Panc1 (cell line): ENCODE data around the gene DENND4B. TPM values are rescaled to one million over a fixed set of nuclear protein-coding genes. Genes with fewer than 3 reads are reported as not detected.

Source experiments
- ATAC-seq: fragments of 200-7000 bp; cut with Tn5 transposase; 2 replicates; pipeline ENCODE4 v1.9.1; 2020; ENCODE audit warnings: mild to moderate bottlenecking, moderate library complexity
- BruUV-seq: library from RNA; stranded (reverse); fragments of 400-500 nt; replicated peaks from 2 replicates; lab custom pipeline; 2021; lab: Mats Ljungman, UMichigan
- CTCF ChIA-PET: fragments of 300-600 bp; sonication (Branson Sonifier 250); formaldehyde crosslinking; loops from one replicate; lab custom pipeline; 2022; ENCODE audit warnings: antibody characterized with exemption; lab: Charles Lee
- POLR2A ChIA-PET: fragments of 300-600 bp; sonication (Branson Sonifier 250); formaldehyde crosslinking; loops from one replicate; lab custom pipeline; 2022; ENCODE audit warnings: antibody characterized with exemption; lab: Charles Lee
- DNase-seq: peaks from one replicate; pipeline ENCODE4 v3.0.0-alpha.2; 2010; ENCODE audit warnings: low read depth, low spot score
- H3K27ac ChIP-seq: 2 replicates; pipeline ENCODE4 v1.5.1; 2011; ENCODE audit warnings: mild to moderate bottlenecking, low read length, inconsistent platforms
- H3K27me3 ChIP-seq: fragments of 200-500 bp; sonication (Bioruptor generic); 2 replicates; pipeline ENCODE4 v1.6.0; 2014; ENCODE audit warnings: low read length, inconsistent platforms; ENCODE audit not compliant: control insufficient read depth, insufficient read depth
- H3K36me3 ChIP-seq: fragments of 200-500 bp; sonication (Bioruptor generic); 2 replicates; pipeline ENCODE4 v1.5.1; 2014; ENCODE audit warnings: inconsistent platforms, mild to moderate bottlenecking, low read length, moderate library complexity; ENCODE audit not compliant: control insufficient read depth, insufficient read depth
- H3K4me1 ChIP-seq: 2 replicates; pipeline ENCODE4 v1.5.1; 2011; ENCODE audit warnings: inconsistent platforms, mild to moderate bottlenecking, low read length, moderate library complexity; ENCODE audit not compliant: control insufficient read depth, insufficient read depth
- H3K4me3 ChIP-seq, 2 experiments: 2 replicates each; pipeline ENCODE4 v1.5.1; 2011 to 2012; ENCODE audit warnings: low read depth in 2 of 2, low read length in 2 of 2, mild to moderate bottlenecking in 2 of 2, inconsistent platforms in 1 of 2, moderate library complexity in 1 of 2
- H3K9me3 ChIP-seq: fragments of 200-500 bp; sonication (Bioruptor generic); 2 replicates; pipeline ENCODE4 v1.5.1; 2014; ENCODE audit warnings: low read depth, mild to moderate bottlenecking, inconsistent platforms, low read length, moderate library complexity; ENCODE audit not compliant: control insufficient read depth, insufficient read depth
- POLR2AphosphoS5 ChIP-seq: IDR thresholded peaks from 2 replicates; pipeline ENCODE4 v1.6.1; 2012; ENCODE audit warnings: mild to moderate bottlenecking, low read depth, low read length, moderate library complexity
- SIN3A ChIP-seq: IDR thresholded peaks from 2 replicates; pipeline ENCODE4 v1.6.1; 2012; ENCODE audit warnings: low read depth, mild to moderate bottlenecking, low read length, moderate library complexity, borderline replicate concordance; ENCODE audit not compliant: insufficient read depth
- TCF7L2 ChIP-seq: IDR thresholded peaks from 2 replicates; pipeline ENCODE4 v1.6.1; 2011; ENCODE audit warnings: mild to moderate bottlenecking, low read depth, low read length, inconsistent platforms
- in situ Hi-C: cut with HindIII; loops from 2 replicates; pipeline ENCODE4 v1.10.0; 2016; ENCODE audit warnings: low sequenced_read_pairs, low pct_unique_long_range_greater_than_20kb
- intact Hi-C: fragments of 100-400 bp; cut with micrococcal nuclease; formaldehyde crosslinking; loops from one replicate; pipeline ENCODE4 v1.10.0; 2022; ENCODE audit not compliant: unreplicated experiment
- total RNA-seq: library from RNA; stranded (reverse); gene quantifications from one replicate; pipeline ENCODE4 v1.2.1, GENCODE V29; 2021; ENCODE audit not compliant: unreplicated experiment
- TF ChIP-seq, protein P1 (sequence below): fragments of 450-650 bp; IDR thresholded peaks from 2 replicates; pipeline ENCODE4 v1.5.1; 2017; ENCODE audit warnings: mild to moderate bottlenecking
- TF ChIP-seq, protein P2 (sequence below), 2 experiments: IDR thresholded peaks; 2 replicates each; pipeline ENCODE4 v1.6.1; 2011 to 2012; ENCODE audit warnings: low read depth in 2 of 2, control low read depth in 1 of 2, low read length in 1 of 2, mild to moderate bottlenecking in 1 of 2, moderate library complexity in 1 of 2; ENCODE audit not compliant: insufficient read depth in 1 of 2

DENND4B gene
- total RNA-seq, 1 experiment from 2014 or later, result 56.2 TPM

DNA sequence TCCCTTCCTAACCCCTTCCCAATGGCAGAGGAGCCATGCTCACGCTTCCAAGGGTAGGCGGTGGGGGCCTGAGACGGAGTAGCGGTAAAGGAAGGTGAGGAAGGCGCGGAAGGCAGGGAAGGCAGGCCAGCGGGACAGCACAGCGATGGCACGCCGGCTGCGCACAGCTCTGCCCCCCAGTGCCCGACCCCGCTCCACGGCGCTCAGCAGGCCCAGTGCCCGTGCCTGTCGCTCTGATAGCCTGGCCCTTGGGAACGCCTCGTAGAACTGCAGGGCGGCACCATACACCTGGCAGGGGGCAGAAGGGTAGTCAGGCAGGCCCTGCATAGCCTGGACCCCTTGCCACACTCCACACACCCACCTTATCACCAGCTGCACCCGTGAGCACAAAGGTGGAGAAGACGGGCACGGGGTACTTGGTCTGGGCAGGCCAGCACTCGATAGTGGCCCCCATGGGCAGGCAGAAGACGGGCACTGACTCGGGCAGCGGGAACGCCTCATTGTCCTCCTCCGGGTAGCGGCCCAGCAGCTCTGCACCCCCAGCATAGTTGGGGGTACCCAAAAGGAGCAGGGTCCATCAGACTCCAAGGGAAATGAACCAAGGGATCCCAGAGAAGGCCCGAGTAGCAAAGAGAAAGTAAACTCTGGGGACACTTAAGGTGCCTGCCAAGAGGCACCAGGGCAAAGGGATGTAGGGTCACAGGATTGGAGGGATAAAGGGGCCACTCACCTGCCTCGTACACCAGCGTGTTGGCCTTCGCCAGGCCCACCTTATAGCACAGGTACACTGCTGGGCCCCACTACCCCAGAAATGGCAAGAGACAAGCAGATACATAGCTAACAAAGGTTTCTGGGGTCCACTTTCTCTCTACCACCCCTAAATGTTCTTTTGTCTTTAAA lies 4.4 kb downstream of the DENND4B start:
- ATAC-seq (no peak), DNase-seq (no peak)
- ChIA-PET POLR2A (no interaction called here), CTCF (no interaction called here)
- H3K4me1 ChIP-seq, result peaks cover 12% of the 10 kb centered on the region
- H3K36me3 ChIP-seq, result 0 out of 2 replicates have a peak, but pooled peaks cover 2% of the 10 kb centered on the region
- in situ Hi-C loops, result no loop called here
- no peaks in the 10 kb centered on the region for H3K9me3 ChIP-seq
- H3K27me3 ChIP-seq, result no peaks in the 10 kb centered on the region
- H3K27ac ChIP-seq, result no peak overlapping the region
- TF ChIP-seq SIN3A (no peak), POLR2AphosphoS5 (0 out of 2 replicates have a peak, but pooled peaks have one; percentile 21), TCF7L2 (no peak)
- TF ChIP-seq, protein P1, sequence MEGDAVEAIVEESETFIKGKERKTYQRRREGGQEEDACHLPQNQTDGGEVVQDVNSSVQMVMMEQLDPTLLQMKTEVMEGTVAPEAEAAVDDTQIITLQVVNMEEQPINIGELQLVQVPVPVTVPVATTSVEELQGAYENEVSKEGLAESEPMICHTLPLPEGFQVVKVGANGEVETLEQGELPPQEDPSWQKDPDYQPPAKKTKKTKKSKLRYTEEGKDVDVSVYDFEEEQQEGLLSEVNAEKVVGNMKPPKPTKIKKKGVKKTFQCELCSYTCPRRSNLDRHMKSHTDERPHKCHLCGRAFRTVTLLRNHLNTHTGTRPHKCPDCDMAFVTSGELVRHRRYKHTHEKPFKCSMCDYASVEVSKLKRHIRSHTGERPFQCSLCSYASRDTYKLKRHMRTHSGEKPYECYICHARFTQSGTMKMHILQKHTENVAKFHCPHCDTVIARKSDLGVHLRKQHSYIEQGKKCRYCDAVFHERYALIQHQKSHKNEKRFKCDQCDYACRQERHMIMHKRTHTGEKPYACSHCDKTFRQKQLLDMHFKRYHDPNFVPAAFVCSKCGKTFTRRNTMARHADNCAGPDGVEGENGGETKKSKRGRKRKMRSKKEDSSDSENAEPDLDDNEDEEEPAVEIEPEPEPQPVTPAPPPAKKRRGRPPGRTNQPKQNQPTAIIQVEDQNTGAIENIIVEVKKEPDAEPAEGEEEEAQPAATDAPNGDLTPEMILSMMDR, result no peak
- TF ChIP-seq, protein P2, sequence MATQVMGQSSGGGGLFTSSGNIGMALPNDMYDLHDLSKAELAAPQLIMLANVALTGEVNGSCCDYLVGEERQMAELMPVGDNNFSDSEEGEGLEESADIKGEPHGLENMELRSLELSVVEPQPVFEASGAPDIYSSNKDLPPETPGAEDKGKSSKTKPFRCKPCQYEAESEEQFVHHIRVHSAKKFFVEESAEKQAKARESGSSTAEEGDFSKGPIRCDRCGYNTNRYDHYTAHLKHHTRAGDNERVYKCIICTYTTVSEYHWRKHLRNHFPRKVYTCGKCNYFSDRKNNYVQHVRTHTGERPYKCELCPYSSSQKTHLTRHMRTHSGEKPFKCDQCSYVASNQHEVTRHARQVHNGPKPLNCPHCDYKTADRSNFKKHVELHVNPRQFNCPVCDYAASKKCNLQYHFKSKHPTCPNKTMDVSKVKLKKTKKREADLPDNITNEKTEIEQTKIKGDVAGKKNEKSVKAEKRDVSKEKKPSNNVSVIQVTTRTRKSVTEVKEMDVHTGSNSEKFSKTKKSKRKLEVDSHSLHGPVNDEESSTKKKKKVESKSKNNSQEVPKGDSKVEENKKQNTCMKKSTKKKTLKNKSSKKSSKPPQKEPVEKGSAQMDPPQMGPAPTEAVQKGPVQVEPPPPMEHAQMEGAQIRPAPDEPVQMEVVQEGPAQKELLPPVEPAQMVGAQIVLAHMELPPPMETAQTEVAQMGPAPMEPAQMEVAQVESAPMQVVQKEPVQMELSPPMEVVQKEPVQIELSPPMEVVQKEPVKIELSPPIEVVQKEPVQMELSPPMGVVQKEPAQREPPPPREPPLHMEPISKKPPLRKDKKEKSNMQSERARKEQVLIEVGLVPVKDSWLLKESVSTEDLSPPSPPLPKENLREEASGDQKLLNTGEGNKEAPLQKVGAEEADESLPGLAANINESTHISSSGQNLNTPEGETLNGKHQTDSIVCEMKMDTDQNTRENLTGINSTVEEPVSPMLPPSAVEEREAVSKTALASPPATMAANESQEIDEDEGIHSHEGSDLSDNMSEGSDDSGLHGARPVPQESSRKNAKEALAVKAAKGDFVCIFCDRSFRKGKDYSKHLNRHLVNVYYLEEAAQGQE (IDR thresholded peaks at IDR 0.05; ENCODE audit: insufficient read depth in 1 of 2, low read depth in 2 of 2, low read length in 1 of 2), result no peak
- no TSS peak for BruUV-seq
- intact Hi-C loops, result no loop called here
- no peak overlapping the region for H3K4me3 ChIP-seq

DNA sequence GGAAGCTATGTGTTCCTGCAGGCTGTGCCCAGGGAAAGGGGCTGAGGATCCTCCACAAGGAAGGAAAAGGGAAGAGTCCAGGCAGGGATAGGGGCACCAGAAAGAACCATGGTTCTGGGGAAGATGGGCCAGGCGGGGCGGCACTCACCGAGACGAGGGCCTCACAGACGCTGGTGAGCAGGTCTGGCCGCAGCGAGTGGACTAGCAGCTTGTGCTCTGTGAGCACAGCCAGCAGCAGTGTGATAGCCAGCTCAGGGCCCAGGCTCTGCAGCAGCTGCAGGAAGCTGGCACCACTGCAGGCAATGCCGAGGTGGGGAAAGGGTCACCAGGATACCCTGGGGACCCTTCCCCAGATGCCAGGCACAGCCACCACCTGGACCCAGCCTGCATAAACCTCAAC lies 5.8 kb downstream of the DENND4B start:
- ATAC-seq, result no peak
- CTCF ChIA-PET, result interaction anchor here (0.6 kb wide), 1 partner anchor 117 kb away, joined by 3 read pairs; no protein-coding TSS in a partner anchor
- DNase-seq, result no peak
- POLR2A ChIA-PET, result interaction anchor here (0.5 kb wide), 1 partner anchor 628 kb away, joined by 4 read pairs; no protein-coding TSS in a partner anchor
- Histone ChIP-seq H3K9me3 (no peaks in the 10 kb centered on the region), H3K36me3 (0 out of 2 replicates have a peak, but pooled peaks cover 5% of the 10 kb centered on the region), H3K27ac (no peak overlapping the region), H3K4me3 (no peak overlapping the region), H3K4me1 (peaks cover 7% of the 10 kb centered on the region; the same call in 1 of the 2 replicates), H3K27me3 (no peaks in the 10 kb centered on the region)
- in situ Hi-C loops (no loop called here), intact Hi-C loops (no loop called here)
- no TSS peak for BruUV-seq
- no peak for TF ChIP-seq POLR2AphosphoS5
- TF ChIP-seq, protein P1, result no peak
- TF ChIP-seq TCF7L2, result no peak
- TF ChIP-seq, protein P2 (IDR thresholded peaks at IDR 0.05; ENCODE audit: insufficient read depth in 1 of 2, low read depth in 2 of 2, low read length in 1 of 2), result no peak
- no peak for TF ChIP-seq SIN3A
